Measurements from ENCODE around the gene PTPRN2.

- no peak for TF ChIP-seq POLR2A (IDR thresholded peaks at IDR 0.05; ENCODE audit: low read depth, low read length)
- TF ChIP-seq, protein P1, sequence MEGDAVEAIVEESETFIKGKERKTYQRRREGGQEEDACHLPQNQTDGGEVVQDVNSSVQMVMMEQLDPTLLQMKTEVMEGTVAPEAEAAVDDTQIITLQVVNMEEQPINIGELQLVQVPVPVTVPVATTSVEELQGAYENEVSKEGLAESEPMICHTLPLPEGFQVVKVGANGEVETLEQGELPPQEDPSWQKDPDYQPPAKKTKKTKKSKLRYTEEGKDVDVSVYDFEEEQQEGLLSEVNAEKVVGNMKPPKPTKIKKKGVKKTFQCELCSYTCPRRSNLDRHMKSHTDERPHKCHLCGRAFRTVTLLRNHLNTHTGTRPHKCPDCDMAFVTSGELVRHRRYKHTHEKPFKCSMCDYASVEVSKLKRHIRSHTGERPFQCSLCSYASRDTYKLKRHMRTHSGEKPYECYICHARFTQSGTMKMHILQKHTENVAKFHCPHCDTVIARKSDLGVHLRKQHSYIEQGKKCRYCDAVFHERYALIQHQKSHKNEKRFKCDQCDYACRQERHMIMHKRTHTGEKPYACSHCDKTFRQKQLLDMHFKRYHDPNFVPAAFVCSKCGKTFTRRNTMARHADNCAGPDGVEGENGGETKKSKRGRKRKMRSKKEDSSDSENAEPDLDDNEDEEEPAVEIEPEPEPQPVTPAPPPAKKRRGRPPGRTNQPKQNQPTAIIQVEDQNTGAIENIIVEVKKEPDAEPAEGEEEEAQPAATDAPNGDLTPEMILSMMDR (IDR thresholded peaks at IDR 0.05; ENCODE audit: extremely low read depth in 1 of 2, insufficient read depth in 1 of 2, low read depth in 1 of 2, low read length in 2 of 2): no peak
- no peak for TF ChIP-seq POLR2AphosphoS5 (IDR thresholded peaks at IDR 0.05; ENCODE audit: insufficient read depth, low read depth, low read length)
- TF ChIP-seq, protein P2, sequence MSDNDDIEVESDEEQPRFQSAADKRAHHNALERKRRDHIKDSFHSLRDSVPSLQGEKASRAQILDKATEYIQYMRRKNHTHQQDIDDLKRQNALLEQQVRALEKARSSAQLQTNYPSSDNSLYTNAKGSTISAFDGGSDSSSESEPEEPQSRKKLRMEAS (IDR thresholded peaks at IDR 0.05; ENCODE audit: insufficient read depth, insufficient read length): no peak
- no peak for TF ChIP-seq MYC (IDR thresholded peaks at IDR 0.05; ENCODE audit: low read depth, low read length)
- TF ChIP-seq EZH2 (IDR thresholded peaks at IDR 0.05; ENCODE audit: borderline replicate concordance, low read depth, low read length, severe bottlenecking): no peak
- no peak for TF ChIP-seq FOS (IDR thresholded peaks at IDR 0.05; ENCODE audit: borderline replicate concordance, insufficient read depth, low read length)
- no peak for TF ChIP-seq GATA2 (IDR thresholded peaks at IDR 0.05; ENCODE audit: insufficient read depth, insufficient read length, low read depth, low read length)
- TF ChIP-seq JUN (IDR thresholded peaks at IDR 0.05; ENCODE audit: borderline replicate concordance, insufficient read depth, insufficient read length, low read depth): no peak
Observed at GRCh38 chr7:158409120-158409519, 178.5 kb downstream of the PTPRN2 start.

All from endothelial cell of umbilical vein (primary cell).